IMR-90 (cell line): ENCODE data around the gene GFER. TPM values are rescaled to one million over a fixed set of nuclear protein-coding genes. Genes with fewer than 3 reads are reported as not detected.

Experiments used
- ATAC-seq: fragments of 200-7000 bp; cut with Tn5 transposase; 2 replicates; pipeline ENCODE4 v1.9.1; 2020; ENCODE audit warnings: low read depth, mild to moderate bottlenecking, moderate library complexity
- BruUV-seq: library from RNA; stranded (reverse); fragments of 400-500 nt; replicated peaks from 2 replicates; lab custom pipeline; 2021; lab: Mats Ljungman, UMichigan
- CTCF ChIA-PET: fragments of 300-600 bp; formaldehyde crosslinking; extraction: SDS; loops from one replicate; lab custom pipeline; 2021; ENCODE audit warnings: antibody characterized with exemption; lab: Yijun Ruan, JAX
- POLR2A ChIA-PET: fragments of 300-600 bp; sonication (Branson Sonifier 250); formaldehyde crosslinking; loops from one replicate; lab custom pipeline; 2022; ENCODE audit warnings: antibody characterized with exemption; ENCODE audit not compliant: unreplicated experiment; lab: Charles Lee
- DNase-seq: peaks from one replicate; pipeline ENCODE4 v3.0.0; 2013
- H2AFZ ChIP-seq: replicated peaks from 2 replicates; pipeline ENCODE3; 2013; ENCODE audit warnings: low read length, mild to moderate bottlenecking; ENCODE audit not compliant: poor library complexity
- H2AK5ac ChIP-seq: 2 replicates; pipeline ENCODE4 v1.6.1; 2013; ENCODE audit warnings: low read depth, low read length, inconsistent platforms
- H2AK9ac ChIP-seq: replicated peaks from 2 replicates; pipeline ENCODE3; 2013; ENCODE audit warnings: mild to moderate bottlenecking, low read depth, low read length, moderate library complexity; ENCODE audit not compliant: poor library complexity
- H2BK120ac ChIP-seq: 2 replicates; pipeline ENCODE4 v1.6.1; 2013; ENCODE audit warnings: low read depth, low read length, inconsistent platforms
- H2BK15ac ChIP-seq: 3 replicates; pipeline ENCODE4 v1.6.1; 2013; ENCODE audit warnings: low read depth, low read length, inconsistent platforms
- H2BK20ac ChIP-seq: 2 replicates; pipeline ENCODE4 v1.6.1; 2013; ENCODE audit warnings: low read depth, mild to moderate bottlenecking, inconsistent platforms, low read length, moderate library complexity
- H2BK5ac ChIP-seq: 2 replicates; pipeline ENCODE4 v1.6.1; 2013; ENCODE audit warnings: mild to moderate bottlenecking, low read depth, low read length, inconsistent platforms; ENCODE audit not compliant: poor library complexity, severe bottlenecking
- H3K14ac ChIP-seq: replicated peaks from 2 replicates; pipeline ENCODE4 v1.6.1; 2013; ENCODE audit warnings: low read depth, low read length, inconsistent platforms
- H3K18ac ChIP-seq: 2 replicates; pipeline ENCODE4 v1.6.1; 2013; ENCODE audit warnings: low read depth, low read length, control low read depth
- H3K23ac ChIP-seq: 2 replicates; pipeline ENCODE4 v1.6.1; 2013; ENCODE audit warnings: low read depth, low read length, inconsistent platforms
- H3K27ac ChIP-seq: 2 replicates; pipeline ENCODE4 v1.5.1; 2013; ENCODE audit warnings: mild to moderate bottlenecking, control low read depth, low read length; ENCODE audit not compliant: insufficient read depth
- H3K27me3 ChIP-seq: 2 replicates; pipeline ENCODE4 v1.6.1; 2013; ENCODE audit warnings: low read length; ENCODE audit not compliant: control insufficient read depth, insufficient read depth
- H3K36me3 ChIP-seq: 2 replicates; pipeline ENCODE4 v1.6.1; 2013; ENCODE audit warnings: low read length, mixed read lengths; ENCODE audit not compliant: control insufficient read depth, insufficient read depth
- H3K4ac ChIP-seq: 2 replicates; pipeline ENCODE4 v1.6.1; 2013; ENCODE audit warnings: low read depth, low read length, inconsistent platforms
- H3K4me1 ChIP-seq: 2 replicates; pipeline ENCODE4 v1.6.1; 2013; ENCODE audit warnings: low read length, mixed read lengths; ENCODE audit not compliant: control insufficient read depth, insufficient read depth
- H3K4me2 ChIP-seq: 2 replicates; pipeline ENCODE4 v1.6.1; 2013; ENCODE audit warnings: low read depth, mild to moderate bottlenecking, control low read depth, low read length, moderate library complexity
- H3K4me3 ChIP-seq: 2 replicates; pipeline ENCODE4 v1.5.1; 2013; ENCODE audit warnings: low read depth, mild to moderate bottlenecking, control low read depth, low read length, moderate library complexity; ENCODE audit not compliant: insufficient read depth
- H3K56ac ChIP-seq: 2 replicates; pipeline ENCODE4 v1.6.1; 2013; ENCODE audit warnings: low read length, inconsistent platforms; ENCODE audit not compliant: insufficient read depth; ENCODE audit errors: extremely low read depth
- H3K79me1 ChIP-seq, 2 experiments: 2 replicates each; pipeline ENCODE4 v1.6.1; 2013; ENCODE audit warnings: low read length in 2 of 2, inconsistent platforms in 1 of 2, low read depth in 1 of 2
- H3K9ac ChIP-seq: 2 replicates; pipeline ENCODE4 v1.6.1; 2013; ENCODE audit warnings: low read depth, low read length, control low read depth
- H3K9me1 ChIP-seq: 2 replicates; pipeline ENCODE4 v1.6.1; 2013; ENCODE audit warnings: low read length, inconsistent platforms; ENCODE audit not compliant: insufficient read depth
- H3K9me3 ChIP-seq: 2 replicates; pipeline ENCODE4 v1.6.1; 2013; ENCODE audit warnings: low read length; ENCODE audit not compliant: control insufficient read depth, insufficient read depth
- H4K20me1 ChIP-seq: 2 replicates; pipeline ENCODE4 v1.6.1; 2013; ENCODE audit warnings: low read length, inconsistent platforms; ENCODE audit not compliant: insufficient read depth
- H4K5ac ChIP-seq: 2 replicates; pipeline ENCODE4 v1.6.1; 2013; ENCODE audit warnings: mild to moderate bottlenecking, low read depth, low read length, control low read depth
- H4K8ac ChIP-seq, 2 experiments: 2 replicates each; pipeline ENCODE4 v1.6.1; 2013; ENCODE audit warnings: low read depth in 2 of 2, low read length in 2 of 2, control low read depth in 1 of 2, inconsistent platforms in 1 of 2
- H4K91ac ChIP-seq: 2 replicates; pipeline ENCODE4 v1.6.1; 2013; ENCODE audit warnings: low read depth, low read length, inconsistent platforms; ENCODE audit not compliant: insufficient read depth
- CTCF ChIP-seq: conservative IDR thresholded peaks from 2 replicates; pipeline ENCODE4 v1.5.1; 2012; ENCODE audit warnings: mild to moderate bottlenecking, low read depth, low read length, improper control_type of control experiment
- POLR2A ChIP-seq: IDR thresholded peaks from 2 replicates; pipeline ENCODE4 v1.6.1; 2012; ENCODE audit warnings: mild to moderate bottlenecking, low read depth, low read length
- WGBS, 2 experiments: methylation state at CpG; one replicate each; pipeline versions ENCODE4 v1.1.5 to v1.1.7; 2013; ENCODE audit warnings: missing lambda C conversion rate in 2 of 2; ENCODE audit not compliant: insufficient read length in 1 of 2; ENCODE audit errors: extremely low coverage in 2 of 2; 5-methylcytosine and 5-hydroxymethylcytosine counted together
- dilution Hi-C: fragments of 300-500 bp; cut with HindIII; formaldehyde crosslinking; loops from one replicate; pipeline ENCODE4 v1.14.3; 2018; ENCODE audit warnings: low sequenced_read_pairs; ENCODE audit not compliant: unreplicated experiment
- in situ Hi-C: fragments of 300-500 bp; cut with MboI; formaldehyde crosslinking; loops from 3 replicates; pipeline ENCODE4 v1.14.3; 2019; ENCODE audit warnings: low sequenced_read_pairs, inconsistent platforms, mixed read lengths
- intact Hi-C: fragments of 100-400 bp; cut with micrococcal nuclease; formaldehyde crosslinking; loops from 2 replicates; pipeline ENCODE4 v1.10.0; 2022
- polyA plus RNA-seq, 3 experiments: library from polyadenylated mRNA; depleted of rRNA; stranded (reverse); fragments of >200 nt; gene quantifications; 2 replicates each; pipeline ENCODE4 v1.2.3, GENCODE V29; 2012; ENCODE audit warnings: low replicate concordance in 1 of 3
- total RNA-seq: library from RNA; depleted of rRNA; stranded (reverse); fragments of >200 nt; gene quantifications from 2 replicates; pipeline ENCODE4 v1.2.3, GENCODE V29; 2012

GFER gene
- total and polyA plus RNA-seq, 2 of the 4 experiments (the other 2 are of a cell fraction), result 6.8 to 19.8 TPM

GRCh38 chr16:2030036-2030435 lies 46.0 kb downstream of the GFER start:
- ChIA-PET CTCF (no interaction called here), POLR2A (no interaction called here)
- H4K8ac ChIP-seq, result no peak overlapping the region
- H3K9ac ChIP-seq, result no peak overlapping the region
- in situ Hi-C loops, result no loop called here
- H3K23ac ChIP-seq, result no peak overlapping the region
- no peak overlapping the region for H2AK9ac ChIP-seq
- WGBS, 2 experiments, result 80% methylated on average over 1 of the region's 11 CpGs; no CpG with 5 or more reads in 1 of the 2 experiments
- no peak overlapping the region for H3K4me2 ChIP-seq
- H3K14ac ChIP-seq, result no peak overlapping the region
- H4K91ac ChIP-seq, result no peak overlapping the region
- H2AK5ac ChIP-seq, result no peak overlapping the region
- no peak overlapping the region for H2BK15ac ChIP-seq
- no peak overlapping the region for H3K18ac ChIP-seq
- H3K9me3 ChIP-seq, result no peaks in the 10 kb centered on the region
- H3K79me1 ChIP-seq, result peaks cover 15 to 68% of the 10 kb centered on the region in 2 experiments
- DNase-seq (no peak), ATAC-seq (no peak)
- no peak overlapping the region for H3K27ac ChIP-seq
- no TSS peak for BruUV-seq
- H3K56ac ChIP-seq, result no peak overlapping the region
- peaks cover 11% of the 10 kb centered on the region for H3K9me1 ChIP-seq
- H3K27me3 ChIP-seq, result no peaks in the 10 kb centered on the region
- H2BK20ac ChIP-seq, result no peak overlapping the region
- H4K20me1 ChIP-seq, result peaks cover 15% of the 10 kb centered on the region
- no peak overlapping the region for H2AFZ ChIP-seq
- no peak overlapping the region for H3K4me3 ChIP-seq
- dilution Hi-C loops, result no loop called here
- H2BK5ac ChIP-seq, result no peak overlapping the region
- H3K4me1 ChIP-seq, result peaks cover 38% of the 10 kb centered on the region
- no peak overlapping the region for H2BK120ac ChIP-seq
- intact Hi-C loops, result no loop called here
- no peak overlapping the region for H3K4ac ChIP-seq
- H4K5ac ChIP-seq, result no peak overlapping the region
- H3K36me3 ChIP-seq, result peaks cover 19% of the 10 kb centered on the region
- TF ChIP-seq POLR2A, result no peak
- no peak for TF ChIP-seq CTCF
